Measurements from ENCODE around the gene UNC50.

Gene UNC50

DNA sequence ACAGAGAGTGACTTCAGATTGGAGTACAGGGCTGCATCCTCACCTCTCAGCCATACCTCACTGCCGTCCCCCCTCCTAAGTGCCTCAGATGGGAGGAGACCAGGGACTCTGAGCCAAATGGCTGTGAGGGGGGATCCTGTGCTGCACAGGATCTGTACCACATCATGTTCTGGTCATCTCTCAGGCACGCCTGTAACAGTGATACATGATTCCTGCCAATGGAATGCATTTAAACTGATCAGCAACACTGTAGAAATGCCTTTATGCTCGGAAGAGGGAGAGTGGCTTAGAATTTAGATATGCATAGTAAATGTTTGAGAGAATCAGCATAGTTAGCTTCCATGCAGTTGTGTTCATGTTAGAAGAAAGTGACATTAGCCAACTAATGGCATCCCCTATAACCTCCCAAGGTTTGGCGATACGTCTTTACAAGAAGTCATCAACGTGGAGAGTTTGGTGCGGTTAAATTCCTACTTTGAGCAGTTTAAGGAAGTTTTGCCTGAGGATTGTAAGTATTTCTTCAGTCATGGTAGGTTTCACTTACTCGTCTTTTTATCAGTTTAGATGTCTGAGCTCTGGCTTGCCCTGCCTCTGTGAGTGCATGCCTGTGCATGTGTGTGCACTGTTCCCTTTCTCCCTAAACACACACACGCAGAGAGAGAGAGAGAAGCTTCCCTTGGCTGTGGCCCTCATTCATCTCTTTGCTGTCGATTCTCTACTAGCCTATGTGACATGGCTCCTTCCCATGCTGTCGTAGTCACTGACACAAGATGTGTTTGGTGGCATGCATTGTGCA, 40.0 kb upstream of the UNC50 start:
- peaks cover 84% of the 10 kb centered on the region for H3K36me3 ChIP-seq (ENCODE audit: control insufficient read depth, insufficient read depth, low read length)
- H3K27ac ChIP-seq (ENCODE audit: low read depth, low read length) = no peak overlapping the region
- H3K4me3 ChIP-seq (ENCODE audit: low read depth, low read length) = no peak overlapping the region
- no peaks in the 10 kb centered on the region for H3K27me3 ChIP-seq (ENCODE audit: control insufficient read depth, insufficient read depth, low read length)
- no peak overlapping the region for H3K9ac ChIP-seq (ENCODE audit: low read depth, low read length)
- no peaks in the 10 kb centered on the region for H3K9me3 ChIP-seq (ENCODE audit: control insufficient read depth, insufficient read depth, low read length)
- H3K4me1 ChIP-seq (ENCODE audit: control insufficient read depth, insufficient read depth, low read length) = no peaks in the 10 kb centered on the region

DNA sequence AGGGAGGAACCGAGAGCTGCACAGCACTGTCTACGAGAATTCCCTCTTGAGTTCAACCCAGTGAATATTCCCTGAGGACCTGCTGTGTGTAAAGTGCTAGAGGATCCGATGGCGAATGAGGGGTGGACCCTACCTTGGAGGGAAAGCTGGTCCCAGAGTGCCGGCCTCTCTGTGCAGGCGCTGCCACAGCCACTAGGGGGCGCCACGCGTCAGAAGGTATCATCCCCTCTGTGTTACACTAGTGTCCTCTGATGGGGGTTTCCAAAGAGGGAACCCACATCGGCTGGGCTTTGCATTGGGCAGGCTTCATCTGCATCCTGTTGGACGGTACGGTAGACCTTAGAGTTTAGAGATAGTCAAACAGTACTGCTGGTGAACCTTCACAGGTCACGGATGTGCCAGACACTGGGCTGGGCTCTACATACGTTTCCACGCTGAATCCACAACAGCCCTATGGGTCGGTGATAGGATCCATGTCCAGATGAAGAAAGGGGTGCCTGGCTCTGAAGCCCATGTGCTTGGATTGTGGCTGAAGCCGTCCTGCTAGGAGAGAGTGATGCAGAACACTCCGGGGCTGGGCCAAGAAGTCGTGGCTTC, 39.1 kb upstream of the UNC50 start:
- Histone ChIP-seq H3K4me1 (ENCODE audit: control insufficient read depth, insufficient read depth, low read length) (no peaks in the 10 kb centered on the region), H3K9me3 (ENCODE audit: control insufficient read depth, insufficient read depth, low read length) (no peaks in the 10 kb centered on the region), H3K27me3 (ENCODE audit: control insufficient read depth, insufficient read depth, low read length) (no peaks in the 10 kb centered on the region), H3K4me3 (ENCODE audit: low read depth, low read length) (no peak overlapping the region), H3K36me3 (ENCODE audit: control insufficient read depth, insufficient read depth, low read length) (peaks cover 81% of the 10 kb centered on the region), H3K9ac (ENCODE audit: low read depth, low read length) (no peak overlapping the region), H3K27ac (ENCODE audit: low read depth, low read length) (no peak overlapping the region)

DNA sequence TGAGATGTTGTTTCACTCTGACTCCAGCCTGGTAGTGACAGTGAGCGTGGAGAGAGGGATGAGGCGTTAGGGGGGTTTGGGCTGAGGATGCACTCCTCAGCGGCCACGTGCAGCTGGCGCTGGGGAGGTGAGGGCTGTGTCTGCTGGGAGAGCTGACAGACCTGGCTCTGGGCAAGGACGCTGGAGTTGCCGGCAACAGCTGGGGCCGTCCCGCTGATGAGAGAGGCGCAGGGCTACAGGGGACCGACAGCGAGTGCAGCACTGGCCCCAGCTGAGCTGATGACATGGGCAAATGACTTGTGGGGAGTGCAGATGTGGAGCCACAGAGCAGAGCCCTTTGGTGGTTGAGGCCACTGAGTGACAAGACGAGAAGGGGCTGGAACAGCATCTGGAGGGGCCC, 38.5 kb upstream of the UNC50 start:
- H3K27ac ChIP-seq (ENCODE audit: low read depth, low read length) = no peak overlapping the region
- H3K27me3 ChIP-seq (ENCODE audit: control insufficient read depth, insufficient read depth, low read length) = no peaks in the 10 kb centered on the region
- H3K36me3 ChIP-seq (ENCODE audit: control insufficient read depth, insufficient read depth, low read length) = peaks cover 75% of the 10 kb centered on the region
- no peak overlapping the region for H3K4me3 ChIP-seq (ENCODE audit: low read depth, low read length)
- no peak overlapping the region for H3K9ac ChIP-seq (ENCODE audit: low read depth, low read length)
- no peaks in the 10 kb centered on the region for H3K4me1 ChIP-seq (ENCODE audit: control insufficient read depth, insufficient read depth, low read length)
- no peaks in the 10 kb centered on the region for H3K9me3 ChIP-seq (ENCODE audit: control insufficient read depth, insufficient read depth, low read length)

DNA sequence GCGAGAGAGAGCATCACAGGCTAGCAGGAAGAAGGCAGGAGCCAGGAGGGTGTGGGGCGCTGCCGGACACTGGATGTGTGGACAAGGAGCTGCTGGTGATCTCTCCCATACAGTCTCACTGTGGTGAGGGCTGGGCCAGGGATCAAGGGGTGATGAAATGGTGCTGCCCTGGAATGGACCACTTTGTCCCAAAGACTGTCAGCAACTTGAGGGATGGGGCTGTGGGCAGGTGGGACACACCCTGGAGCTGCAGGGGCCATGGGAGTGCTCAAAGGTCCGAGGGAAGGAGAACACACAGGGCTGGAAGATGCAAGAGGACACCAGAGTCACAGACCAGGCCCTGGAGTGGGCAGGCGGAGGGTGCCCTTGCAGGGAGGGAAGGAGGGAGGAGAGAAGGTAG, 38.0 kb upstream of the UNC50 start:
- H3K9me3 ChIP-seq (ENCODE audit: control insufficient read depth, insufficient read depth, low read length) = no peaks in the 10 kb centered on the region
- H3K36me3 ChIP-seq (ENCODE audit: control insufficient read depth, insufficient read depth, low read length) = peaks cover 70% of the 10 kb centered on the region
- no peak overlapping the region for H3K9ac ChIP-seq (ENCODE audit: low read depth, low read length)
- no peaks in the 10 kb centered on the region for H3K27me3 ChIP-seq (ENCODE audit: control insufficient read depth, insufficient read depth, low read length)
- no peak overlapping the region for H3K27ac ChIP-seq (ENCODE audit: low read depth, low read length)
- no peak overlapping the region for H3K4me3 ChIP-seq (ENCODE audit: low read depth, low read length)
- H3K4me1 ChIP-seq (ENCODE audit: control insufficient read depth, insufficient read depth, low read length) = no peaks in the 10 kb centered on the region

DNA sequence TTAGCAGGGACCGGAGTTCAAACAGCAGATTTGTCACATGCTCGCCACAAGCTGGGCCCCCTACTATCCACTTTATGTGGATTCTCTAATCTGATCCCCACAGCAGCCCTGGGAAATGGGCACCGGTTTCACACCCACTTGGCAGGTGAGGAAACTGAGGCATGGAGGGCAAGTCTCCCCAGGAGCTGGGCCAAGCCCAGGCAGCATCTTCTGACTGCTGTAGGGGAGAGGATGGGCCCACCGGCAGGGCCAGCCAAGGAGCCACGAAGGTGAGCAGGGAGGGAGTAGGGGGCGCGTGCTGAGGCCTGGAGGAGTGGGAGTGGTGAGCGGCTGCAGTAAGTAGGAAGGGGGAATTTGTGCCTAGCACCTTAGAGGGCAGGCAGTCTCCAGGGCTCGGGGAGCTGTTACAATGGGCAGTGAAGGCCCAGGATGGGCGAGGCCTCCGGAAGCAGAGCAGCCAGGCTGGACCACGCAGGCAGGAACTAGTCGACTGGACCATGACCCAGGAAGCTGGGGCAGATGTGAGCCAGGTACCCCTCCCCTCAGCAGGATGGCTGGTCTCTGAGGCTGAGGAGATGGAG, 37.2 kb upstream of the UNC50 start:
- no peak overlapping the region for H3K9ac ChIP-seq (ENCODE audit: low read depth, low read length)
- H3K4me3 ChIP-seq (ENCODE audit: low read depth, low read length) = no peak overlapping the region
- H3K27ac ChIP-seq (ENCODE audit: low read depth, low read length) = no peak overlapping the region
- H3K36me3 ChIP-seq (ENCODE audit: control insufficient read depth, insufficient read depth, low read length) = peaks cover 63% of the 10 kb centered on the region
- H3K27me3 ChIP-seq (ENCODE audit: control insufficient read depth, insufficient read depth, low read length) = no peaks in the 10 kb centered on the region
- H3K4me1 ChIP-seq (ENCODE audit: control insufficient read depth, insufficient read depth, low read length) = no peaks in the 10 kb centered on the region
- H3K9me3 ChIP-seq (ENCODE audit: control insufficient read depth, insufficient read depth, low read length) = no peaks in the 10 kb centered on the region

DNA sequence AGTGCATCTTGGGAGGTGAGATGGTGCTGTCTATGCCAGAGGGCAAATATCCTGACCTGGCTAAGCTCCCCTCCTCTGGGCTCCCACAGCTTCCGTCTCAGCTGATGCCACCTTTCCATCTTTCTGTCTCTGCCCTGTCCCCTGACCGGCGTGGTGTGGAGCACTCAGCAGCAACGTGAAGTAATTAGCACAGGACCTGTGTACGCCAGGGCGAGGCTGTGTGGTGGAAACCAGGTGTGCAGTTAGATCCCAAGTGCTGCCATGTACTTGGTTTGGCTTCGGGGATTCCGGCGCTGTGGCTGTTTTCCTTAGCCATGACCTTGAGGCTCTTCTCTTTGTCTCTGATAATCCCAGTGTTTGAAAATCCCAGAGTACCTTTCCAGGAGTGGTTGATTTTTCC, 36.6 kb upstream of the UNC50 start:
- Histone ChIP-seq H3K4me1 (ENCODE audit: control insufficient read depth, insufficient read depth, low read length) (no peaks in the 10 kb centered on the region), H3K36me3 (ENCODE audit: control insufficient read depth, insufficient read depth, low read length) (peaks cover 57% of the 10 kb centered on the region), H3K9ac (ENCODE audit: low read depth, low read length) (no peak overlapping the region), H3K27ac (ENCODE audit: low read depth, low read length) (no peak overlapping the region), H3K9me3 (ENCODE audit: control insufficient read depth, insufficient read depth, low read length) (no peaks in the 10 kb centered on the region), H3K27me3 (ENCODE audit: control insufficient read depth, insufficient read depth, low read length) (no peaks in the 10 kb centered on the region), H3K4me3 (ENCODE audit: low read depth, low read length) (no peak overlapping the region)

DNA sequence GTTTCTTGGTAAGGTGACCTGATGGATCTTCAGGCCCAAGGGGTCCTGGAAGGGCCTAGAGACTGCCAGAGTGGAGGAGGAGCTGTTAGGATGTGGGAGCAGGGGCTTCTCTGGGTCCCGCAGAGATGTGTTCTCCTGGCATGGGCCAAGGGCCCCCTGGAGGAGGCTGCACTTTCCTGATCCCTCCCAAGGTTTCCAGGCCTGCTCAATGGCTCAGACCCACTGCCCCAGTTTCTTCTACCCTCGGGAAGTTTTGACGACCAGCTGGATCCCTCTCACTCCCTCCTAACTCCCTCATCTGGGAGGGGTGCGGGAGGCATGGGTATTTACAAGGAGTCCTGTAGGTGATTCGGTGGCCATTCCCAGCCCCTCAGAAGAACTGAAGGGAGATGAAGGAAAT, 36.2 kb upstream of the UNC50 start:
- Histone ChIP-seq H3K4me3 (ENCODE audit: low read depth, low read length) (no peak overlapping the region), H3K9me3 (ENCODE audit: control insufficient read depth, insufficient read depth, low read length) (no peaks in the 10 kb centered on the region), H3K27ac (ENCODE audit: low read depth, low read length) (no peak overlapping the region), H3K4me1 (ENCODE audit: control insufficient read depth, insufficient read depth, low read length) (no peaks in the 10 kb centered on the region), H3K27me3 (ENCODE audit: control insufficient read depth, insufficient read depth, low read length) (no peaks in the 10 kb centered on the region), H3K36me3 (ENCODE audit: control insufficient read depth, insufficient read depth, low read length) (peaks cover 58% of the 10 kb centered on the region), H3K9ac (ENCODE audit: low read depth, low read length) (no peak overlapping the region)

DNA sequence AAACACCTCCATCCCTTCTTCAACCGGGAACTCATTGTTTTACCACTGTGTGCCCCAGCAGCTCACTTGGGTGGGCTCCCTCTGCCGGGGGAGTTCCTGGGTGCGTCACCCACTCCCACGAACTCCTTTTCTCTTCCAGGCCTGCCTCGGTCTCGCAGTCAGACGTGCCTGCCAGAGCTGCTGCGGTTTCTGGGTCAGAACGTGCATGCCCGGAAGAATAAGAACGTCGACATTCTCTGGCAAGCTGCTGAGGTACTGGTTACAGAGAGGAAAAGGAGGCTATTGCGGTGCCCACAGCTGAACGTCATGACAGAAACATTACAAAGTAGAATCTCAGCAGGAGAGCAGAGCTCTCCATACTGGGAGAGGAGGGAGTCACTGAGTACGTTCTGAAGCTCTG, 35.7 kb upstream of the UNC50 start:
- H3K4me3 ChIP-seq (ENCODE audit: low read depth, low read length) = no peak overlapping the region
- no peaks in the 10 kb centered on the region for H3K4me1 ChIP-seq (ENCODE audit: control insufficient read depth, insufficient read depth, low read length)
- peaks cover 62% of the 10 kb centered on the region for H3K36me3 ChIP-seq (ENCODE audit: control insufficient read depth, insufficient read depth, low read length)
- no peaks in the 10 kb centered on the region for H3K27me3 ChIP-seq (ENCODE audit: control insufficient read depth, insufficient read depth, low read length)
- H3K27ac ChIP-seq (ENCODE audit: low read depth, low read length) = no peak overlapping the region
- no peaks in the 10 kb centered on the region for H3K9me3 ChIP-seq (ENCODE audit: control insufficient read depth, insufficient read depth, low read length)
- no peak overlapping the region for H3K9ac ChIP-seq (ENCODE audit: low read depth, low read length)

DNA sequence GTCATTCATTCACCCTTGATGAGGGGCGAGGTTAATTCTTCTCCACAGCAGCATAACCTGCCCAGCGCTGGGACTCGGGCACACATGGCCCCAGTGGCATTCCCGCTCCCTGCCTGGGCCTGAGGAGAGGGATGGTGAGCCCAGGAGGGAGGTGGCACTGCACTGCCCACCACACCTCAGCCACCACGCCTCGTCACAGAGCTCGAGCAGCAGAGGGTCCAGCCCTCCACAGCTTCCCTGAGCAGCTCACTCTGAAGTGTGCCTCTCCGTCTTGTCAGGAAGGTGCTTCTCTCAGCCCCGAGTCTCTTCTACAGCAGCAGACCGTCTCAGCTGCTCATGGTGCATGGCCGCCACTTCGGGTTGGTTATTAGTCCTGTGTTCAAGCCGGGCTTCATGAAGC, 35.0 kb upstream of the UNC50 start:
- Histone ChIP-seq H3K4me3 (ENCODE audit: low read depth, low read length) (no peak overlapping the region), H3K27ac (ENCODE audit: low read depth, low read length) (no peak overlapping the region), H3K9ac (ENCODE audit: low read depth, low read length) (no peak overlapping the region), H3K36me3 (ENCODE audit: control insufficient read depth, insufficient read depth, low read length) (peaks cover 62% of the 10 kb centered on the region), H3K4me1 (ENCODE audit: control insufficient read depth, insufficient read depth, low read length) (no peaks in the 10 kb centered on the region), H3K9me3 (ENCODE audit: control insufficient read depth, insufficient read depth, low read length) (no peaks in the 10 kb centered on the region), H3K27me3 (ENCODE audit: control insufficient read depth, insufficient read depth, low read length) (no peaks in the 10 kb centered on the region)

DNA sequence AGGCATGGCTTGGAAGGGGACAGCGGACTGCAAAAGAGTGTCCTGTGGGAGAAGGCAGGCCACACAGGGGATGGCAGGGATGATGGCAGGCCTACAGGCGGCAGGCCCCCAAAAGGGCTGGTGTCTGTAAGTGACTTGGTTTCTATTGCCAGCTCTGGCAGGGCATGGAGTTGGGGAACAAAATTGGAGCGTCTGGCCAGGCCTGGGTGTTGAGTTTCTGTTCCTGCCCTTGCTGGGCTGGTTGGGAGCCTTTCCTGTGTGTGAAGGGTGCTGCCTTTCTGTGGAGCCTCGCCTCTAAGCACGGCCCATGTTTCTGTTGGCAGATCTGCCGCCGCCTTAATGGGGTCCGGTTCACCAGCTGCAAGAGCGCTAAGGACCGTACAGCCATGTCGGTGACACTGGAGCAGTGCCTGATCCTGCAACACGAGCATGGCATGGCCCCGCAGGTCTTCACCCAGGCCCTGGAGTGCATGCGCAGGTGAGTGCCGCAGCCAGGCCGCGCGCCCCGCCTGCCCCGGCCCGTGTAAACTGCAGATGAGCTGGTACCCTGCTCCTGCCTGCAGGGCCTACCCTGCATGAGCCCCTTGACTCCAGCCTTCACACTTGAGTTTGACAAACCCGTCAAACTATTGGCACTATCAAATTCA, 31.6 kb upstream of the UNC50 start:
- Histone ChIP-seq H3K9me3 (ENCODE audit: control insufficient read depth, insufficient read depth, low read length) (no peaks in the 10 kb centered on the region), H3K9ac (ENCODE audit: low read depth, low read length) (no peak overlapping the region), H3K36me3 (ENCODE audit: control insufficient read depth, insufficient read depth, low read length) (peaks cover 50% of the 10 kb centered on the region), H3K27ac (ENCODE audit: low read depth, low read length) (no peak overlapping the region), H3K27me3 (ENCODE audit: control insufficient read depth, insufficient read depth, low read length) (no peaks in the 10 kb centered on the region), H3K4me1 (ENCODE audit: control insufficient read depth, insufficient read depth, low read length) (no peaks in the 10 kb centered on the region), H3K4me3 (ENCODE audit: low read depth, low read length) (no peak overlapping the region)

DNA sequence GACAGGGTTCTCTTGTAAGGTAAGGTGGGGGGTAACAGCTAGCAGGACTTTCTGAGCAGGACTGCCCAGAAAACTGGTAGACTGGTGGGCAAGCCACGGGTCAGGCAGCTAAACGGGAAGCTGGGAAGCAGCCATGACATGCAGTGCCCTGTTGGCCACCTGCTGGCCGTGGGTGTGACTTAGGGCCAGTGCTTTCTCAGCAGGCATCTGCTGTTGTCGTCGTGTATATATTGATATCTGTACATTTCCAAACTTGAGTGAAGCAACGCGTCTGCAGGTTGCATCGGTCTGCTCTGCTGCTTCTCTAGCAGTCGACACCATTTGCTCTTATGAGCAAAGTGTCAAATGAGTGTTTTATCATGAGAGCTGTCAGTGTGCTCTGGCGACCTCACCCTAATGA, 31.1 kb upstream of the UNC50 start:
- no peak overlapping the region for H3K9ac ChIP-seq (ENCODE audit: low read depth, low read length)
- H3K4me3 ChIP-seq (ENCODE audit: low read depth, low read length) = no peak overlapping the region
- no peaks in the 10 kb centered on the region for H3K4me1 ChIP-seq (ENCODE audit: control insufficient read depth, insufficient read depth, low read length)
- no peaks in the 10 kb centered on the region for H3K9me3 ChIP-seq (ENCODE audit: control insufficient read depth, insufficient read depth, low read length)
- peaks cover 53% of the 10 kb centered on the region for H3K36me3 ChIP-seq (ENCODE audit: control insufficient read depth, insufficient read depth, low read length)
- H3K27ac ChIP-seq (ENCODE audit: low read depth, low read length) = no peak overlapping the region
- H3K27me3 ChIP-seq (ENCODE audit: control insufficient read depth, insufficient read depth, low read length) = no peaks in the 10 kb centered on the region

All from HUES48 (cell line).